HTR-8/SVneo (cell line): Measurements from ENCODE around the gene MIDN.
"Not testable (repeated sequence)": the region's sequence is repeated elsewhere in the genome, so short reads cannot be mapped to it uniquely, and the experiment has no call there.

ENCODE experiments used
- DNase-seq: peaks from one replicate; pipeline ENCODE4 v3.0.0; 2011; ENCODE audit warnings: low spot score, mixed read lengths; ENCODE audit not compliant: insufficient read length
- FAIRE-seq: peaks from 2 replicates; lab custom pipeline; 2011; peaks lifted over from hg19 to GRCh38; lab: Jason Lieb, UNC

Gene MIDN

DNA sequence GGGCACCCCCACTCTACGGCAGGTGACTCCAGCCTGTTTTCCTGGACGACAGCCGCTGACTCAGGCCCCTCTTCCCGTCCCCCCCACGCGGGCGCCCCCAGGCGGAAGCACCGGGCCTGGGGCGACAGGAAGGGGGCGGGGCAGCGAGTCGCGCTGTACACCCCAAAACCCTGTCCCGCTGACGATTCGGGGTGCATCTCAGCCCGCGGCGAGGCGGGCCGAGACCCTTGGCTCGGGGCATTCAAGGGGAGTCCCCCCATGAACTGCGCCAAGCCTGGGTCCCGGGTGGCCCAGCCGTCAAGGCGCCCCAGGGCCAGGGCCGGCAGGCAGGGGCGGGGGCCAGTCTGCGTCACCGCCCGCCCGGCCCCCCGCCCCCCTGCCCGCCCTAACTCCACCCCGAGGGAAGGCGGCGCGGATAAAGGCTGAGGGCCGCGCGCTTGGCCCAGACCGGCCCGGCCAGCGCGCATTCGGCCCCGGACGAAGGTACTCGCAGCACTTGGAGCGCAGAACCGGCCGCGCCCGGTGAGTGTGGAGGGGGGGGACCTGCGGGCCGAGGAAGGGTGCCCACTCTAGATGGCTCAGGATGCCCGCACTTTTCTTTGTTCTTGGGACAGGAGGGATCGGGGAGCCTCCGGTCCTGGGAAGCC is at the start of gene MIDN:
Gene MIDN, plus strand, starts transcription at position 445 of the 647 bp plus-strand sequence. CDS start 1,714 bp downstream, outside the sequence.
- FAIRE-seq (peak; percentile 20), DNase-seq (no peak)

DNA sequence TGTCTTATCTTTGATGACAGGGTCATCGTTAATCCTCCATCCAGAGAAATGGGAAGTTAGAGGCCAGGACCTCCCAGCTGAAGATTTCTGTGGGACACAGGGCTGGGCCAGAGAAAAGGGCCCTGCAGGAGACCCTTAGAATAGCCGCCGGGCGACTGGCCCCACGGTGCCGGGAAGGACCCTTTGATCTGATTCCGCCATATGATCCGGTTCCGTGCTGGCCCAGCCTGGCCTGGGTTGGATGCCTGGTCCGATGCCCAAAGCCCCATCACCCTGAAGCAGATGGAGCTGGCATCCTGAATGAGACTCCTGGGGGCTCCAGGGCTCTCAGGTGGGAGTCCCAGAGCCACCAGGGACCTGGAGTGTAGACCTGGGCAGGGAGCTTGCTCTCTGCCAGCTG is 48.9 kb upstream of the MIDN start:
- DNase-seq: no peak
- FAIRE-seq: no peak

DNA sequence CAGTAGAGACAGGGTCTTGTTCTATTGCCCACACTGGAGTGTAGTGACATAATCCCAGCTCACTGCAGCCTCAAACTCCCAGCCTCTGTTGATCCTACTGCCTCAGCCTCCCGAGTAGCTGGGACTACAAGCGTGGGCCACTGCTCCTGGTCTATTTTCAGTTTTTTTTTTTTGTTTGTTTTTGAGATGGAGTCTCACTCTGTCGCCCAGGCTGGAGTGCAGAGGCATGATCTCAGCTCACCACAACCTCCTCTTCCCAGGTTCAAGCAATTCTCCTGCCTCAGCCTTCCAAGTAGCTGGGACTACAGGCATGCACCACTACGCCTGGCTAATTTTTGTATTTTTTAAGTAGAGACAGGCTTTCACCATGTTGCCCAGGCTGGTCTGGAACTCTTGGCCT is 47.8 kb upstream of the MIDN start:
- not testable (repeated sequence) for FAIRE-seq, DNase-seq

- DNase-seq: peak; percentile 97
- FAIRE-seq: peak; percentile 91
Measured at GRCh38 chr19:1205114-1206099, 43.0 kb upstream of the MIDN start, which contains the start of gene STK11. Gene STK11, plus strand, starts transcription at chr19:1205778. Its CDS starts 1,136 bp downstream, at chr19:1206914.

DNA sequence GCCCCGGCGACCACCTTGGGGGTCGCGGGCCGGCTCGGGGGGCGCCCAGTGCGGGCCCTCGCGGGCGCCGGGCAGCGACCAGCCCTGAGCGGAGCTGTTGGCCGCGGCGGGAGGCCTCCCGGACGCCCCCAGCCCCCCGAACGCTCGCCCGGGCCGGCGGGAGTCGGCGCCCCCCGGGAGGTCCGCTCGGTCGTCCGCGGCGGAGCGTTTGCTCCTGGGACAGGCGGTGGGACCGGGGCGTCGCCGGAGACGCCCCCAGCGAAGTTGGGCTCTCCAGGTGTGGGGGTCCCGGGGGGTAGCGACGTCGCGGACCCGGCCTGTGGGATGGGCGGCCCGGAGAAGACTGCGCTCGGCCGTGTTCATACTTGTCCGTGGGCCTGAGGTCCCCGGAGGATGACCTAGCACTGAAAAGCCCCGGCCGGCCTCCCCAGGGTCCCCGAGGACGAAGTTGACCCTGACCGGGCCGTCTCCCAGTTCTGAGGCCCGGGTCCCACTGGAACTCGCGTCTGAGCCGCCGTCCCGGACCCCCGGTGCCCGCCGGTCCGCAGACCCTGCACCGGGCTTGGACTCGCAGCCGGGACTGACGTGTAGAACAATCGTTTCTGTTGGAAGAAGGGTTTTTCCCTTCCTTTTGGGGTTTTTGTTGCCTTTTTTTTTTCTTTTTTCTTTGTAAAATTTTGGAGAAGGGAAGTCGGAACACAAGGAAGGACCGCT is 42.1 kb upstream of the MIDN start:
- no peak for DNase-seq

DNA sequence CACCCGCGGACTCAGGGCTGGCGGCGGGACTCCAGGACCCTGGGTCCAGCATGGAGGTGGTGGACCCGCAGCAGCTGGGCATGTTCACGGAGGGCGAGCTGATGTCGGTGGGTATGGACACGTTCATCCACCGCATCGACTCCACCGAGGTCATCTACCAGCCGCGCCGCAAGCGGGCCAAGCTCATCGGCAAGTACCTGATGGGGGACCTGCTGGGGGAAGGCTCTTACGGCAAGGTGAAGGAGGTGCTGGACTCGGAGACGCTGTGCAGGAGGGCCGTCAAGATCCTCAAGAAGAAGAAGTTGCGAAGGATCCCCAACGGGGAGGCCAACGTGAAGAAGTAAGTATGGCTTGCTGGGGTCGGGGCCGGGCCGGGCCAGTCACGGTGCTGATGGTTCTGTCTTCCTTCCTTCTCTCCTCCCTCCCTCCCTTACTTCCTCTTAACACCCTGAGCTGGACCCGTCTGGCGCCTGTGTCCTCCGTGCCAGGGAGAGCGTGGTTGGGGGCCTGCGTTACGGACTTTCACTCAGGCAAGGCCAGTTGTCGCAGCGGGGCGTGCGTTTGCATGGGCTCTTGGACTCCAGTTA is 41.4 kb upstream of the MIDN start:
- DNase-seq (no peak), FAIRE-seq (no peak)

More for the DNA sequence above, 42.1 kb upstream of the MIDN start:
- no peak for FAIRE-seq

DNA sequence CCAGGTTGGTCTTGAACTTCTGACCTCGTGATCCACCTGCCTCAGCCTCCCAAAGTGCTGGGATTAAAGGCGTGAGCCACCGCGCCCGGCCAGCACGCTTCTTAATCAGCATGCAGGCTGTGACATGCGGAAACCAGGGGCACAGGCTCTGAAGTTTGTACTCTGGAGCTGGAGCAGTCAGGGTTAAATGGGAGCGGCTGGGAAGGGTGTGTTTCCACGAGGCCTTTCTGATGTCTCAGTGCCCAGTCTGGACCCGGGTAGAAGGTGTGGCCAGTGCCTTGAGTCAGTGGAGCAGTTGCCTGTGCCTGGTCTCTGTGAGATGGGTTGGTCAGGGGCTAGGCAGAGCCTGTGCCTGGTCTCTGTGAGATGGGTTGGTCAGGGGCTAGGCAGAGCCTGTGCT is 39.6 kb upstream of the MIDN start:
- DNase-seq, FAIRE-seq: not testable (repeated sequence)

- DNase-seq (no peak), FAIRE-seq (no peak)
Measured at GRCh38 chr19:1210227-1210538, 38.2 kb upstream of the MIDN start.

DNA sequence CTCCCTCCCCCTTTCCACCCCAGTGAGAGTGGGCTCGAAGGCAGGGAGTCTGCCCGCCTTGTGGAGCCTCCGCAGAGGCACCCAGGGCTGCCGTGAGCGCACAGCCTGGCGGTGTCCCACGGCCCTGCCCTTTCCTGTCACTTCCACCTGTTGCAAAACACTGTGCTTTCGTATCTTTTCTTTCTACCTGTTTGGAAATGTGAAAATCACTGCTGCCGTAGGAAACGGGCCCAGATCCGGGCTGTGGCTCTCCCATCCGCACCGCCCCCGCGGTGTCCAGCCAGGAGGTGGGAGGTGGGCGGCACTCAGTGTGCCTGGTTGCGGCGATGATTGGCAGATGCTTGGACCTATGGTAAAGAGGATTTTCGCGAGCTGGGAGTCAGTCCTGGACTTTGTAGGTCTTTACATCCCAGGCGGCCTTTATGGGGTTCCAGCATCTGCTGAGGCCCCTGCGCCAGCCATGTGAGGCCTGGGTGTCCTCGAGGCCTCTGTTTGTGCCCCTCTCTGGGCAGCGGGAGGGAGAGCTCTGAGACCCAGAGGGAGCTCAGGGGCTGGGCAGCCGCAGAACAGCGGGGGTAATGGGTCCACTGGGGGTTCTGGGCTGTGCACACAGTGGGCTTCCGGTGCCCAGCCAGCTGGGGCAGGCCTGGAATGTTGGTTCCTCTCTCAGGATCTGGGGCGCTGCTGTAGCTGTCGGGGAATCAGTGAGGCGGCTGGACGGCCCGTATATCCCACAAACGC is 36.7 kb upstream of the MIDN start:
- FAIRE-seq: no peak
- DNase-seq: no peak

DNA sequence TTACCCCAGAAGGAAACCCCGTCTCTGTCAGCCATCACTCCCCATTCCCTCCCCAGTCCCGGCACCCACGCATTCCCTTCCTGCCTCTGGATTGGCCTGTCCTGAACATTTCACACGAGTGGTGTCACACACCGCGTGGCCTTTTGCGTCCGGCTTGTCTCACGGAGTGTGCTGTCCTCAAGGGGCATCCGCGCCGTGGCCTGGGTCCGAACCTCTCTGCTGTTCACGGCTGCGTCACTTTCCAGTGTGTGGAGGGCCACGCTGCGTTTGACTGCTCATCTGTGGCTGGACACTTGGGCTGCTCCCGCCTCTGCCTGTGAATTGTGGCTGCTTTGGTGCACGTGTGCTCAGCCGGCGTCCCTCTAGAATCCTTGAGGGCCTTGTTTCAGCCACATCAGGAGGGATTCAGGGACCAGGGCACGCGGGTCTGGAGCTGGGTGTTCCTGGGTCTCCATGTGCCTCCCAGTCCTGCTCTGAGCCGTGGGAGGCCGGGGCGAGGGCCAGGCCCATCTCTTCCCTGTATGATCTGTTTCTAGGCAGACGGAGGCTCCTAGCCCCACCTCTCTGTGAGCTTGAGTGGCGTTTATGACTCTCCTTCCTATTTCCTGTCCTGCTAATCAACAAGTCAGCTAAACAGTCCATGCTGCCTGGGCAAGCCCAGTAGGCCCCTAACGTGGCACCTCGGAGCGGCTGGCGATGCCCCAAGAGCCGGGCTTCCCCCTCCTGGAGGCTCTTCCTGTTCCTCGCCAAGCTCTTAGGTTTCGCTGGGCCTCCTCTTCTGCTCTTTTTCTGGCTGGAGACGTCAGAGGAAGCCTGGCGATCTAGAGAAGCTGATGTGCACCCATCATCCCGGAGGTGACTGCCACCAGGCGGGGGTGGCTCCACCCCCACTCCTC is 34.7 kb upstream of the MIDN start:
- FAIRE-seq (no peak), DNase-seq (no peak)

- no peak for FAIRE-seq
- no peak for DNase-seq
Measured at GRCh38 chr19:1214299-1214861, 34.0 kb upstream of the MIDN start.

DNA sequence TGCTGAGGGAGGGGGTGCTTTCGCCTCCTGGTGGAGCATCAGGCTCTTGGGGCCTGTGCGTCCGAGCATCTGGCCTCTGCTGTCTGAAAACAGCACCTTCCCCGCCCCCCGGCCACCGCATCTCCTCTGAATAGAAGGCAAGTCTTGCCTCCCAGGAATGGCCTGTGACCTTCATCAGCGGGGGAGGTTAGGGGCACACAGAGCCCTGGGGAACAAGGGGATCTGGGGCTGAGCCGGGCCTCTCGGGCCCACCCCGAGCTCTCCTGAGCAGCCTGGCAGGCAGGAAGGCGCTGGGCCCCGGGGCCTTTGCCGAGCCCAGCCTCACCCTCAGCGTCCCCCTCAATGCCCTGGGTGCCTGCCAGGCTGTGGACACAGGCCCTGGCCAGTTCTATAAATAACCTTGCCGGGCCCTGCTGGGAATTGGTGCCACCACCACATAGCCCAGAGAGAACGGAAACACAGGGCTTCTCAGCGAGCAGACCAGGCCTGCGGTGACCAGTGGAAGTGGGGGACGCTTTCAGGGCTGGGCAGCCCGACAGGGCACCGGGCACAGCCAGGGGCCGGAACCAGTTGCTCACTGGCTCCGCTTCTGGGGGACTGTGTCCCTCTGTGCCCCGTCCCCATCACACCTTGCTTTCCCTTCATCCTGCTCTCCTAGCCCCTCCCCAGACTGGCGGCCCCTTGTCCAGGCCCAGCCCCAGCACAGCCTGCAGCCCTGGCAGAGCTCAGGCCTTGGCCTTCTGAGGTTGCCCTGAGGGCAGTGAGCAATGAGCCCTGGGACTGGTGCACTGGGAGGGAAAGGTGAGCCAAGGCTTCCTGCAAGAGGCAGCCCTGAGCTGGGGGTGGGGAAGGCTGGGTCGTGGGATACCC is 33.3 kb upstream of the MIDN start:
- DNase-seq (no peak), FAIRE-seq (no peak)

DNA sequence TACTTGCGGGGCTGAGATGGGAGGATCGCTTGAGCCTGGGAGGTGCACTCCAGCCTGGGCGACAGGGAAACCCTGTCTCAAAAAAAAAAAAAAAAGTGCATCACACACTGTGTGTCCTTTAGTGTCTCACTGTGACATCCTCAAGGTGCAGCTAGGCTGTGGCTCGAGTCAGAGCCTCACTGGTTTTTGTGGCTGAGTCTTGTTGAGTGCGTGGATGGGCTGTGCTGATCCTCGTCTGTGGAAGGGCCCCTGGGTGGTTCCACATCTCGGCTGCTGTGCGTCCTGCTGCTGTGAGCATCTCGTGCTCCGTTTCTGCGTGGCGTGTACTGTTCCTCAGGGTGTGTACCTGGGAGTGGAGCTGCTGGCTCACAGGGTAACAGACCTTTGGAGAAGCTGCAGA is 31.6 kb upstream of the MIDN start:
- no peak for DNase-seq
- no peak for FAIRE-seq

DNA sequence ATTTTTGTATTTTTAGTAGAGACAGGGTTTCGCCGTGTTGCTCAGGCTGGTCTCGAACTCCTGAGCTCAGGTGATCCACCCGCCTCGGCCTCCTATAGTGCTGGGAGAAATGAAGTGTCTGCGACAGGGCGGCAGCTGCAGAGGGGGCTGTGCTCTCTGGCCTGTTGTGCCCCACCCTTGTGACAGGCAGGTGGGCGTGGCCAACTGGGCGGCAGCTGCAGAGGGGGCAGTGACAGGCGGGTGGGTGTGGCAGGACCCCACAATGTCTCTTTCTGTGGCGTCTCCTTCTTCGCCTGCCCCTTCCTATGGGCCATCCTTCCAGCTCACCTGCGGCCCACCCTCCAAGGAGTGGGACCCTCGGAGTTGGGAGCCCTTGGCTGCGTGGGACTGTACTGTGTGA is 31.0 kb upstream of the MIDN start:
- no peak for FAIRE-seq
- DNase-seq: no peak

- DNase-seq: no peak
- FAIRE-seq: no peak
Measured at GRCh38 chr19:1218751-1219567, 29.4 kb upstream of the MIDN start.

GRCh38 chr19:1219786-1220476 is 28.5 kb upstream of the MIDN start:
- FAIRE-seq (no peak), DNase-seq (no peak)
